GM12801 (cell line): Measurements from ENCODE around the gene LRRC3.

ENCODE experiments used
- TF ChIP-seq, protein P1 (sequence below): IDR thresholded peaks from one replicate; pipeline ENCODE4 v1.5.1; 2011; ENCODE audit warnings: control low read depth; ENCODE audit not compliant: insufficient read length; ENCODE audit errors: extremely low read depth

Gene LRRC3

GRCh38 chr21:44508426-44508710, 53.1 kb downstream of the LRRC3 start:
- TF ChIP-seq, protein P1, sequence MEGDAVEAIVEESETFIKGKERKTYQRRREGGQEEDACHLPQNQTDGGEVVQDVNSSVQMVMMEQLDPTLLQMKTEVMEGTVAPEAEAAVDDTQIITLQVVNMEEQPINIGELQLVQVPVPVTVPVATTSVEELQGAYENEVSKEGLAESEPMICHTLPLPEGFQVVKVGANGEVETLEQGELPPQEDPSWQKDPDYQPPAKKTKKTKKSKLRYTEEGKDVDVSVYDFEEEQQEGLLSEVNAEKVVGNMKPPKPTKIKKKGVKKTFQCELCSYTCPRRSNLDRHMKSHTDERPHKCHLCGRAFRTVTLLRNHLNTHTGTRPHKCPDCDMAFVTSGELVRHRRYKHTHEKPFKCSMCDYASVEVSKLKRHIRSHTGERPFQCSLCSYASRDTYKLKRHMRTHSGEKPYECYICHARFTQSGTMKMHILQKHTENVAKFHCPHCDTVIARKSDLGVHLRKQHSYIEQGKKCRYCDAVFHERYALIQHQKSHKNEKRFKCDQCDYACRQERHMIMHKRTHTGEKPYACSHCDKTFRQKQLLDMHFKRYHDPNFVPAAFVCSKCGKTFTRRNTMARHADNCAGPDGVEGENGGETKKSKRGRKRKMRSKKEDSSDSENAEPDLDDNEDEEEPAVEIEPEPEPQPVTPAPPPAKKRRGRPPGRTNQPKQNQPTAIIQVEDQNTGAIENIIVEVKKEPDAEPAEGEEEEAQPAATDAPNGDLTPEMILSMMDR, result no peak

DNA sequence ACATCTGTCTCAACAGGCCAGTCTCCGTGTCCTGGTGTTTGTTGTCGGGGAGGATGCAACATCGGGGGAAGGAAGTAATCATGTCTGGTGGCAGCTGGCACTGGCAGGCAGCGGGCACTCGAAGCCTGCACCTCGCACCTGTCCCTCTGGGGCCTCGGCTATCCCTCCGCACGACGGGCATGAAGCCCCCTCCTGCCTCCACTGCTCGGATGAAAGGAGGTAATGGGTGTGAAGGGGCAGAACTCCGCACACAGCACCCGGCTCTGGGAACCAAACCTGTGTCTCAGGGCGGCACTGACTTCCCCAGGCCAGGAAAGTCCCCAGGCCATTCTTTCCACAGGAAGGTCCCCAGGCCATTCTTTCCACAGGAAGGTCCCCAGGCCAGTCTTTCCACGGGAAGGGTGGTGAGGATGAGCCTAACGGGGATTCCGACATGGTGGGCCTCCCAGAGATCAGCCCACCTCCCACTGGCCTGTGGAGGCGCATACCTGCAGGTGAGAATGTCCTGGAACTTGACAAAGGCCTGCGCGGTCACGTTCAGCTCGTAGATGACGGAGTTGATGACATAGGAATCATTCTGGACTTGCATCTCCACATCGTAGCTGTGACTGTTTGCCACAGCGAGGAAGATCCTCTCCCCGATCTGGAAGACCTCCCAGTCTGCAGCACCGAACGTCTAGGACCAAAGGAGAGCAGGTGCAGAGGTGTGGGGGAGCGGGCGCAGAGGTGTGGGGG, 53.6 kb downstream of the LRRC3 start:
- TF ChIP-seq, protein P1, result no peak

- TF ChIP-seq, protein P1, result no peak
These were observed 54.2 kb downstream of the LRRC3 start for GRCh38 chr21:44509539-44509938.

DNA sequence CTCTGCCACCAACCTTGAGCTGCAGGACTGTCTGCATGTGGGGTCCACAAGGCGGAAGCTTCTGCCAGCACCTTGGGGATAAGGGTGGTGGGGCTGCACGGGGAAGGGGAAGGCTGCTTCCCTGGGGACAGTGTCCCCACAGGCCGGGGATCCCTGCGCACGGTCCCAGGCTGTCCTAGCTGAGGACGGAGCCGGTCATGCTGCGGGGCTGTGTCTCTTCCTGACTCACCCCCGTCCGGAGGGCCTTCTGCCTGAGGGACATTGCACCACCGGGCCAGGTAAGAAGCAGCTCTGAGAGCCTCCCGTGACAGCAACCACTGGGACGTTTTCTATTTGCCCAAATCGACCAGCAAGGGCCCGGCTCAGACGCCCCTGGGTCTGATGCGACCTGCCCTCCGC, 54.8 kb downstream of the LRRC3 start:
- TF ChIP-seq, protein P1, result no peak

- TF ChIP-seq, protein P1, result no peak
These were observed 55.4 kb downstream of the LRRC3 start for GRCh38 chr21:44510508-44511218.

DNA sequence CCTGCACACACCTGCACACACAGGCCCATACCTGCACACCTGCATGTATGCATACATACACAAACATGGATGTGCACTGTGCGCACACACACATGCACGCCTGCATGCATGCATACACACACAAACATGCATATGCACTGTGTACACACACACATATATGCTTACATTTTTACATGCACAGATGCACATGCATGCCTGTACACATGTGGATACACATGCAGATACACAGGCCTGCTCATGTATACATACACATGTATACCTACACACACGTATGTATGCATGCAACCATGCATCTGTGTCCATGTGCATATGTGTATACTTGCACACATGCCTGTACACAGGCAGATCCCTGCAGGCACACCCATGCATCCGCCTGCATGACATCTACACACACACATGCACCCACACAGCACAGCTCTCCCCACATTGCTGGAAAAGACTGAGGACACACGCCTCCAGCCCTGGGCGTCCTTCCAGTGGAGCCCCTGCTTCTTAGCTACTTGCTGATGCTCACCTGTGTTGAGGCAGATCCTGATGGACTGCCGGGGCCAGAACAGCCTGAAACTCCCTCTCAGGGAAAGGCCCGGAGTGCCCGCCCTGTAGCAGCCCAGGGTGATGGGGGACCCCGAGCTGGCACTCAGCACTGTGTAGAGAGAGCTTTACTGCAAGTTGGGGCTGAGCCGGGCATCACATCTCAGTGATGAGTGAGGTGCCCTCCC, 56.1 kb downstream of the LRRC3 start:
- TF ChIP-seq, protein P1, result no peak
